Neural progenitor cell (in vitro differentiated cells): ENCODE measurements around the gene FARP1. TPM values are rescaled to one million over a fixed set of nuclear protein-coding genes. Genes with fewer than 3 reads are reported as not detected.

Experiments used
- DNase-seq: peaks from one replicate; pipeline ENCODE4 v3.0.0-alpha.2; 2016; ENCODE audit warnings: low spot score
- H2AFZ ChIP-seq: fragments of 200-600 bp; sonication (generic); replicated peaks from 2 replicates; pipeline ENCODE4 v1.6.1; 2016; ENCODE audit warnings: antibody characterized with exemption
- H3F3A ChIP-seq: fragments of 200-600 bp; sonication (generic); 2 replicates; pipeline ENCODE4 v1.6.1; 2016; ENCODE audit warnings: antibody characterized with exemption, low read depth
- H3K27ac ChIP-seq: fragments of 200-600 bp; sonication (generic); 2 replicates; pipeline ENCODE4 v1.5.1; 2016; ENCODE audit warnings: mild to moderate bottlenecking
- H3K27me3 ChIP-seq: fragments of 200-600 bp; sonication (generic); 2 replicates; pipeline ENCODE4 v1.6.1; 2016; ENCODE audit warnings: mild to moderate bottlenecking, moderate library complexity
- H3K36me3 ChIP-seq: fragments of 200-600 bp; sonication (generic); 2 replicates; pipeline ENCODE4 v1.5.1; 2016
- H3K4me1 ChIP-seq: fragments of 200-600 bp; sonication (generic); 2 replicates; pipeline ENCODE4 v1.6.1; 2016; ENCODE audit warnings: mixed run types
- H3K4me2 ChIP-seq: fragments of 200-600 bp; sonication (generic); 2 replicates; pipeline ENCODE4 v1.6.1; 2016
- H3K4me3 ChIP-seq: fragments of 200-600 bp; sonication (generic); 2 replicates; pipeline ENCODE4 v1.5.1; 2016
- H3K79me2 ChIP-seq: fragments of 200-600 bp; sonication (generic); 2 replicates; pipeline ENCODE4 v1.6.1; 2016; ENCODE audit warnings: low read depth
- H3K9ac ChIP-seq: fragments of 200-600 bp; sonication (generic); 2 replicates; pipeline ENCODE4 v1.6.1; 2016
- H3K9me3 ChIP-seq: fragments of 200-600 bp; sonication (generic); 2 replicates; pipeline ENCODE4 v1.5.1; 2016; ENCODE audit warnings: low read depth
- H4K20me1 ChIP-seq: fragments of 200-600 bp; sonication (generic); 2 replicates; pipeline ENCODE4 v1.6.1; 2016; ENCODE audit warnings: low read depth
- H3K27ac Mint-ChIP-seq: 3 replicates; pipeline ENCODE4 v1.8.0; 2021; ENCODE audit warnings: mixed read lengths
- H3K27me3 Mint-ChIP-seq: 2 replicates; pipeline ENCODE4 v1.8.0; 2022; ENCODE audit warnings: low read depth, mild to moderate bottlenecking, inconsistent platforms, moderate library complexity, mixed read lengths; ENCODE audit not compliant: insufficient read depth
- H3K36me3 Mint-ChIP-seq: 3 replicates; pipeline ENCODE4 v1.8.0; 2021; ENCODE audit warnings: mixed read lengths
- H3K4me1 Mint-ChIP-seq: 3 replicates; pipeline ENCODE4 v1.8.0; 2021; ENCODE audit warnings: mixed read lengths
- H3K4me3 Mint-ChIP-seq: 3 replicates; pipeline ENCODE4 v1.8.0; 2021; ENCODE audit warnings: mild to moderate bottlenecking, moderate library complexity, mixed read lengths
- H3K9me3 Mint-ChIP-seq: 3 replicates; pipeline ENCODE4 v1.8.0; 2020; ENCODE audit warnings: mixed read lengths
- CTCF ChIP-seq: fragments of 200-600 bp; sonication (generic); IDR thresholded peaks from 2 replicates; pipeline ENCODE4 v1.5.1; 2017; ENCODE audit warnings: antibody characterized with exemption, mild to moderate bottlenecking
- EZH2 ChIP-seq: fragments of 200-600 bp; sonication (generic); IDR thresholded peaks from 2 replicates; pipeline ENCODE4 v1.6.1; 2017; ENCODE audit warnings: antibody characterized with exemption, mild to moderate bottlenecking, moderate library complexity
- EZH2phosphoT487 ChIP-seq: fragments of 200-600 bp; sonication (generic); IDR thresholded peaks from 2 replicates; pipeline ENCODE4 v1.6.1; 2017; ENCODE audit warnings: antibody characterized with exemption
- total RNA-seq: library from RNA; depleted of rRNA; stranded (reverse); fragments of >200 nt; gene quantifications from 2 replicates; pipeline ENCODE4 v1.2.3, GENCODE V29; 2015; ENCODE audit warnings: low replicate concordance

Gene FARP1
- total RNA-seq, 1 donor from 2014 or later, result 78.0 TPM

- Histone ChIP-seq H3K27ac (no peak overlapping the region), H3K79me2 (no peaks in the 10 kb centered on the region), H3K36me3 (no peaks in the 10 kb centered on the region), H3F3A (no peaks in the 10 kb centered on the region), H4K20me1 (no peaks in the 10 kb centered on the region), H2AFZ (peak overlapping the region; percentile 9), H3K4me2 (no peak overlapping the region), H3K9me3 (no peaks in the 10 kb centered on the region), H3K4me1 (peaks cover 10% of the 10 kb centered on the region), H3K4me3 (no peak overlapping the region), H3K27me3 (no peaks in the 10 kb centered on the region), H3K9ac (no peak overlapping the region)
- Mint-ChIP-seq H3K36me3 (no peaks in the 10 kb centered on the region), H3K27ac (no peak overlapping the region), H3K4me1 (peaks cover 2% of the 10 kb centered on the region), H3K4me3 (no peak overlapping the region), H3K9me3 (peaks cover 2% of the 10 kb centered on the region), H3K27me3 (peaks cover 8% of the 10 kb centered on the region)
- no peak for DNase-seq
- TF ChIP-seq CTCF (no peak), EZH2phosphoT487 (no peak), EZH2 (no peak)
Observed at GRCh38 chr13:98109226-98109853, 33.6 kb upstream of the FARP1 start.

- Mint-ChIP-seq H3K27ac (no peak overlapping the region), H3K27me3 (peaks cover 5% of the 10 kb centered on the region), H3K4me1 (peaks cover 2% of the 10 kb centered on the region), H3K4me3 (no peak overlapping the region), H3K9me3 (peaks cover 2% of the 10 kb centered on the region), H3K36me3 (no peaks in the 10 kb centered on the region)
- Histone ChIP-seq H3K4me3 (no peak overlapping the region), H3K36me3 (no peaks in the 10 kb centered on the region), H3K79me2 (no peaks in the 10 kb centered on the region), H3F3A (no peaks in the 10 kb centered on the region), H4K20me1 (no peaks in the 10 kb centered on the region), H3K9ac (no peak overlapping the region), H3K9me3 (no peaks in the 10 kb centered on the region), H3K27ac (no peak overlapping the region), H3K27me3 (no peaks in the 10 kb centered on the region), H3K4me1 (no peaks in the 10 kb centered on the region), H3K4me2 (no peak overlapping the region), H2AFZ (no peak overlapping the region)
- TF ChIP-seq EZH2, result no peak
- no peak for TF ChIP-seq CTCF
- no peak for TF ChIP-seq EZH2phosphoT487
- DNase-seq, result no peak
Observed at GRCh38 chr13:98110749-98111148, 32.1 kb upstream of the FARP1 start.

GRCh38 chr13:98111168-98112098 is 31.5 kb upstream of the FARP1 start:
- Histone ChIP-seq H4K20me1 (no peaks in the 10 kb centered on the region), H3K4me2 (no peak overlapping the region), H3F3A (no peaks in the 10 kb centered on the region), H3K79me2 (no peaks in the 10 kb centered on the region), H3K27ac (no peak overlapping the region), H3K9ac (no peak overlapping the region), H3K4me3 (no peak overlapping the region), H3K4me1 (no peaks in the 10 kb centered on the region), H3K9me3 (no peaks in the 10 kb centered on the region), H3K27me3 (no peaks in the 10 kb centered on the region), H3K36me3 (no peaks in the 10 kb centered on the region), H2AFZ (no peak overlapping the region)
- no peak for DNase-seq
- H3K9me3 Mint-ChIP-seq, result peaks cover 2% of the 10 kb centered on the region
- no peak overlapping the region for H3K27ac Mint-ChIP-seq
- peaks cover 4% of the 10 kb centered on the region for H3K27me3 Mint-ChIP-seq
- no peak overlapping the region for H3K4me3 Mint-ChIP-seq
- peaks cover 2% of the 10 kb centered on the region for H3K4me1 Mint-ChIP-seq
- H3K36me3 Mint-ChIP-seq, result no peaks in the 10 kb centered on the region
- no peak for TF ChIP-seq EZH2phosphoT487
- TF ChIP-seq CTCF, result no peak
- no peak for TF ChIP-seq EZH2
